Measurements from ENCODE around the gene RPS6KA2. TPM values are rescaled to one million over a fixed set of nuclear protein-coding genes. Genes with fewer than 3 reads are reported as not detected.
"Not testable (repeated sequence)": the region's sequence is repeated elsewhere in the genome, so short reads cannot be mapped to it uniquely, and the experiment has no call there.

The RPS6KA2 gene
- total RNA-seq, 1 donor from 2014 or later, result 37.5 TPM

GRCh38 chr6:166395778-166396177 lies 231.3 kb downstream of the RPS6KA2 start:
- Mint-ChIP-seq H3K27me3 (peaks cover 4% of the 10 kb centered on the region), H3K4me1 (ENCODE audit: low read depth) (peaks cover 2% of the 10 kb centered on the region), H3K9me3 (ENCODE audit: low read depth) (no peaks in the 10 kb centered on the region), H3K4me3 (ENCODE audit: low read depth) (no peak overlapping the region), H3K36me3 (ENCODE audit: insufficient read depth) (no peaks in the 10 kb centered on the region), H3K27ac (no peak overlapping the region)
- no peak for DNase-seq (ENCODE audit: low spot score, unreplicated experiment)
- TF ChIP-seq, protein P1, sequence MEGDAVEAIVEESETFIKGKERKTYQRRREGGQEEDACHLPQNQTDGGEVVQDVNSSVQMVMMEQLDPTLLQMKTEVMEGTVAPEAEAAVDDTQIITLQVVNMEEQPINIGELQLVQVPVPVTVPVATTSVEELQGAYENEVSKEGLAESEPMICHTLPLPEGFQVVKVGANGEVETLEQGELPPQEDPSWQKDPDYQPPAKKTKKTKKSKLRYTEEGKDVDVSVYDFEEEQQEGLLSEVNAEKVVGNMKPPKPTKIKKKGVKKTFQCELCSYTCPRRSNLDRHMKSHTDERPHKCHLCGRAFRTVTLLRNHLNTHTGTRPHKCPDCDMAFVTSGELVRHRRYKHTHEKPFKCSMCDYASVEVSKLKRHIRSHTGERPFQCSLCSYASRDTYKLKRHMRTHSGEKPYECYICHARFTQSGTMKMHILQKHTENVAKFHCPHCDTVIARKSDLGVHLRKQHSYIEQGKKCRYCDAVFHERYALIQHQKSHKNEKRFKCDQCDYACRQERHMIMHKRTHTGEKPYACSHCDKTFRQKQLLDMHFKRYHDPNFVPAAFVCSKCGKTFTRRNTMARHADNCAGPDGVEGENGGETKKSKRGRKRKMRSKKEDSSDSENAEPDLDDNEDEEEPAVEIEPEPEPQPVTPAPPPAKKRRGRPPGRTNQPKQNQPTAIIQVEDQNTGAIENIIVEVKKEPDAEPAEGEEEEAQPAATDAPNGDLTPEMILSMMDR (IDR thresholded peaks at IDR 0.05; ENCODE audit: unreplicated experiment), result no peak

- Mint-ChIP-seq H3K9me3 (ENCODE audit: low read depth) (no peaks in the 10 kb centered on the region), H3K4me3 (ENCODE audit: low read depth) (no peak overlapping the region), H3K27me3 (peaks cover 5% of the 10 kb centered on the region), H3K27ac (no peak overlapping the region), H3K36me3 (ENCODE audit: insufficient read depth) (no peaks in the 10 kb centered on the region), H3K4me1 (ENCODE audit: low read depth) (peaks cover 2% of the 10 kb centered on the region)
- DNase-seq (ENCODE audit: low spot score, unreplicated experiment), result no peak
- TF ChIP-seq, protein P1 (IDR thresholded peaks at IDR 0.05; ENCODE audit: unreplicated experiment), result no peak
These were observed 231.7 kb downstream of the RPS6KA2 start for GRCh38 chr6:166395351-166395750.

DNA sequence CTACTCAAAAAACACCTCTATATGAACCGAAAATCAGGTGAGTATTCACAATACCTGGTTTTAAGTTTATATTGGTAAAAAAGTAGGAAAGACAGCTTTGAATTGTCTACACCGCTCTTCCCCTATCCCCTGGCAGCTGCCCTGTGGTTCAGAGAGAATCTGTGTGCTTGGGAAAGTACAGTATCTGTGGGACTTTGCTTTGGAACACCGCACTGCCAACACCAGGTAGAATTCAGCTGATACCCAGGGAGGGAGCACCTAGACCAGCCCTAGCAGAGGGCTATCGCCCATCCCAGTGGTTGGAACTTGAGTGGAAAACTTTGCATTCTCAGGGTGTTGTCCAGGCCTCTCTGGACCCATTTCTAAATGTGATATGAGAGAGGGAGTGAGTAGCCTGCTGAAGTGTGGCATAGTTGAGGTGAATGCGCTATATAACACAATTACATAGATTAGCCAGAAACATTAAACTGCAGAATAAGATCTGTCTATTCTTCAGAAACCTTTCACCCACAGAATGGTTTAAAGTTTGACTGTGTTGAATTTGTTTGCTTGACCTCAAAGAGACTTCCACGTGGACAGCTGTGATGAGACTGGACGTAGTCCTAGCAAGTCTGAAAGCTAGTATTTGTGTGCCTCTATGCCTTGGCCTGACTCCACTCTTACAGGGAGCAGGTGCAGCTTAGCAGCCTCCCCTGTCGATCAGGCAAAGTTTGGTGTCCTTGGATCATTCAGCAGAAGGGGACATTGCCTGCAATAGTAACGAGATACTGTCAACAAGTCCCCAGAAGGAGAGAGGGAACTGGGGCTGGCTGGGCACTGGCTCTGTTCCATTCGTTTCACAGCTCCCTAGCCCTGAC lies 232.8 kb downstream of the RPS6KA2 start:
- Mint-ChIP-seq H3K9me3 (ENCODE audit: low read depth) (no peaks in the 10 kb centered on the region), H3K4me3 (ENCODE audit: low read depth) (no peak overlapping the region), H3K27me3 (peaks cover 8% of the 10 kb centered on the region), H3K4me1 (ENCODE audit: low read depth) (peaks cover 1% of the 10 kb centered on the region), H3K36me3 (ENCODE audit: insufficient read depth) (no peaks in the 10 kb centered on the region), H3K27ac (no peak overlapping the region)
- no peak for DNase-seq (ENCODE audit: low spot score, unreplicated experiment)
- TF ChIP-seq, protein P1 (IDR thresholded peaks at IDR 0.05; ENCODE audit: unreplicated experiment), result no peak

GRCh38 chr6:166393535-166393823 lies 233.6 kb downstream of the RPS6KA2 start:
- Mint-ChIP-seq H3K27me3 (peaks cover 8% of the 10 kb centered on the region), H3K4me1 (ENCODE audit: low read depth) (peaks cover 3% of the 10 kb centered on the region), H3K9me3 (ENCODE audit: low read depth) (no peaks in the 10 kb centered on the region), H3K4me3 (ENCODE audit: low read depth) (no peak overlapping the region), H3K27ac (no peak overlapping the region), H3K36me3 (ENCODE audit: insufficient read depth) (no peaks in the 10 kb centered on the region)
- TF ChIP-seq, protein P1 (IDR thresholded peaks at IDR 0.05; ENCODE audit: unreplicated experiment), result no peak
- no peak for DNase-seq (ENCODE audit: low spot score, unreplicated experiment)

GRCh38 chr6:166392755-166393534 lies 234.1 kb downstream of the RPS6KA2 start:
- H3K9me3 Mint-ChIP-seq (ENCODE audit: low read depth); H3K36me3 Mint-ChIP-seq (ENCODE audit: insufficient read depth): not testable (repeated sequence)

More at GRCh38 chr6:166392755-166393534, 234.1 kb downstream of the RPS6KA2 start:
- H3K27me3 Mint-ChIP-seq; H3K27ac Mint-ChIP-seq; H3K4me3 Mint-ChIP-seq (ENCODE audit: low read depth); H3K4me1 Mint-ChIP-seq (ENCODE audit: low read depth); DNase-seq (ENCODE audit: low spot score, unreplicated experiment): not testable (repeated sequence)
